SHP77 (cell line): ENCODE data around the gene BANK1.

Source experiments
- DNase-seq, 2 experiments: peaks; one replicate each; lab custom pipeline; 2025; lab: John Stamatoyannopoulos, UW

Gene BANK1

GRCh38 chr4:101958547-101958946 lies 168.0 kb downstream of the BANK1 start:
- DNase-seq: no peak

DNA sequence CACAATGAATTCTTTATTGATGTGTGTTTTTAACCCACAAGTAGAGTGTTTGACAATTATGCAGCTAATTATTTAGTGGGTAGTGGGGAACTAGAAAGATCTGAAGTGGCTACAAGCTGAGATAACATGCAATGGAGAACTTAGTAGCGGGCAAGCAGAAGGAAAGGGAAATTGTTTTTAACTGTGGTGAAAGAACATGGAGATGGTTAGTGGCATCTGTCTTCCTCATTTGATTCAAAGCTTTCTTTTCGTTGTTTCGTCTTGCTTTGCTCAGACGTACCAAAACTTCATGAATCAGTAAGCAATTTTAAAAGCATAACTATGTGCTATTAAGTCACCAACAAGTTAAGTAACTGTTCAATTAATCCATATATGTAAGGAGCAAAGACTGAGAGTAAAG lies 169.9 kb downstream of the BANK1 start:
- no peak for DNase-seq

DNA sequence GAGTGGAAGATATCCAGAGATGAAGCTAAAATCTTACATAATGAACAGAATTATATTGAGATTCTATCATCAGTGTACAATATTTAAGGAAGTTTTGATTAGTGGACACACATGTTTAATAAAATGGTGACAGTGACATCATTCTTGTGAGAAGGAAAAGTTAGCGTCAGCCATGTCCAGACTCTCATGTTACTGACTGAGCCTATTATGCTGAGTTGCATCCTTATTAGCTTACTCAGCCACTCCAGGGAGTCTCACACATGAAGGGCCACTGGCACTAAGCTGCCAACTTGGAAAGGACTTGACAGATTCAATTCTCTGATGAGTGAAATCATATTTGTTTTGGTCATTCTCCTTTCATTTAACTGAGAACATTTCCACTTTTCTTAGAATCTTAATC lies 170.6 kb downstream of the BANK1 start:
- no peak for DNase-seq

DNA sequence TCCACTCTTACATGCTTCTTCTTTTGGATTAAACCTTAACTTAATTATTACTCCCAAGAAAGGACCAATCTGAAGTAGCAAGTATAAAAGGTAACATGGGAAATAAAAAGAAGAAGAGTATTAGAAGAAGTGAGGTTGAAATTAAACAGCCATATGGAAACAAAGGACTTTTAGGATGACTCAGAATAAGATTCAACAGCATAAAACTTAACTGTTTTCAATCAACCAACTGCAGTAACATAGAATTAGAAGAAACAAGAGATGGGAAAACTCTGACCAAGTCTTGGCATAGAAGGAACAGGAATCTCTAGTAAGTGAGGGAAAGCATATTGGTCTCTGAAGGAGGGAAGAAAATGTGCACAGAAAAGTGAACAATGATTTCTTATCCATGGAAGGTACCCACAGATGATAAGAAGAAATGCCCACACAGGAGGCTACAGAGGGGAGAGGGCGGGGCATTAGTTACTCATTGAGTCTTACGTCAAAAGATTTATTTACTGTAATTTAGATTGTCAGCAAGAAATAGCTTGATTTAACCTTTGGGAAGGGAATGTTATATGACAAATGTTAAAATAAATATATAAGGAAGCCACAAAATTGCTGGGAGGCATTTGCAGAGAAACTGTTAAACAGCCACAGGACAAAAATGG lies 177.3 kb downstream of the BANK1 start:
- DNase-seq: no peak

DNA sequence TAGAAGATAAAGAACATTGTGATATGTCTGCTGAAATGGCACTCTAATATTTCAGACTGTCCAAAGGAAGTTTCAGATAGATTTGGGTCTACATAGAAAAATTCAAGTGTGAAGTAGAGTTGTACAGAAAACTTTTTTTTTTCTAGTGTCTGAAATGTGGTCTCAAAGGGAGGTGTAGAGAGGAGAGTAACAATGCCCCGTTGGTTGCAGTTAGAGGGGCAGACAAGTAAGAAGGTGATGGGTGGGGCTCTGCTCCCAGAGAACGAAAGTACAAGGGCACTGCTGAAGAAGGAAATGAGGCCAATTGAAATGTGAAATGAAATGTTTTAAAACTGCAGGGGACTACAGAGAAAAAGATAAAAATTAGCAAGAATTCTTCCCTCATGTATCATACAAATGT lies 177.8 kb downstream of the BANK1 start:
- DNase-seq: no peak

DNA sequence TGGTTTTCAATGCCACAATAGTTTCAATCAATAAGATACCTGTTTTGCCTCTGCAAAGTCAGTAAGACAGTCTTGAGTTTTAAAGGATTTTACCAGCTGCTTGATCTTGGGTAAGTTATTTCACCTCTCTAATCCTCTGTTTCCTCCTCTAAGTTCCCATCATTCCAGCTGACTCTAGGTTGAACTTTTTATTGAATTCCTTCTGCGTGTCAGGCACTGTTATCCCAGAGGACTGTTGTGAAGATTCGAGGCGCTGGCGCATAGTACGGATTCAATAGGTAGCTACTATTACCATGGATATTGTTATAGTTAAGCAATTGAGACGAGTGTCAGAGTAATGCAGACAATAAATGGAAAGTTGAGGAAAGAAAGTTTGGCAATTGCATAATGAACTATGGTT lies 179.4 kb downstream of the BANK1 start:
- DNase-seq: no peak

DNA sequence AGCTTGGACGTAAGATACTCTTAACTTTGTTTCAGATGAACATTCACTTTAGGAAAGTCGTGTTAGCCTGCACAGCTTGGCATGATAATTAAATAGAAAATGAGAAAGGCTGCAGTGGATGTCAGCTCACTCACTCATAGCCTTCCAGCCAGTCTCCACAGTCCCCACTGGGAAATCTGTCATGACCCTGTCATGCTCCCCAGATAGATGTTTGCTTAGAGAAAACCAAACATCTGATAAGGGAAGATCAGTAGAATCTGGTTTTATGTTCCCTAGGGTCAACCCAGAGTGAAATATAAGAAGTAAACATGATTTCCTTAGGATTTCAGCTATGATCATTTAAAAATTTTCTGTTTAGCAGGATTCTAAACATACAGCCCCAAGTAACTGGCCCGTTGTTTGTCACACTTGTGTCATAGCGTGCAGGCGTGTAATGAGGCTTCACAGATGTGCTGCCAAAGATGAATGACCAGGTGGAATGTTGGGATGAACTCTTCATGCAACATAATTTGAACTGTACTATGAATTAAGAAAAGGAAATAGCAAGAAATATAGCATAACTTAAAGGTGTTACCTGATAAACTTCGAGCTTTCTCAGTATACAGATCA lies 180.1 kb downstream of the BANK1 start:
- no peak for DNase-seq

DNA sequence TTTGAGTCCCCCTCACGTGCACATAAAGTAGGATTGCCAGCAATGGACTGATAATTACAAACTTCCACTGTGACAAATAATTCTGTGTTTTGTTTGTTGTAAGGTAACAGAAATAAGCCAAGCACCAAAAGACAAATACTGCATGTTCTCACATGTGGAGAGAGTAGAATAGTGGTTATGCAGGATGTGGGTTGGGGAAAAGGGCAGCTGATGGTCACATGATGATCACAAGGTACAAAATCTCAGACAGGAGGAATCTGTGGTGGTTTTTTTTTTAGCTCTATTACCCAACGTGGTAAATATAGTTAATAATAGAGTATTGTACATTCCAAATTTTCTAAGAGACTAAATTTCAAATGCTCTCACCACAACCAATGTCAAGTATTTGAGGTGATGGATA lies 182.3 kb downstream of the BANK1 start:
- DNase-seq: no peak

DNA sequence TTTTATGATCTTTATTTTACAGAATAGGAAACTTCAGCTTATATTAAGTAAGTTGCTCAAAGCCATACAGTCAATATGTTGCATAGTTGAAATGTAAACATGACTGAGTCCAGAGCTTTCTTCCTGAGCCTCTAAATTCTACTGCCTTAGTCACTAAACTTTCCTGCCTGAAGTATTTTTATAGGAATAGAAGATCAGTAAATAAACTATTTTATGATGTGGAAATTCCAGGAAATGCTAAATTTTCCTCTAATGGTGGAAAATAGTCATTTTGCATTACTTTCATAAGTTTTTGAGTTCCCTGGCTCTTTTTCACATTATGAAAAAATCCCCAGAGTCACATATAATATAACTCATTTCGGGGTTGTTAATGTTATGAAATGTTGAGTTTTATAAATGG lies 182.8 kb downstream of the BANK1 start:
- DNase-seq: no peak

- no peak for DNase-seq
These were observed 186.5 kb downstream of the BANK1 start for GRCh38 chr4:101977076-101977475.

DNA sequence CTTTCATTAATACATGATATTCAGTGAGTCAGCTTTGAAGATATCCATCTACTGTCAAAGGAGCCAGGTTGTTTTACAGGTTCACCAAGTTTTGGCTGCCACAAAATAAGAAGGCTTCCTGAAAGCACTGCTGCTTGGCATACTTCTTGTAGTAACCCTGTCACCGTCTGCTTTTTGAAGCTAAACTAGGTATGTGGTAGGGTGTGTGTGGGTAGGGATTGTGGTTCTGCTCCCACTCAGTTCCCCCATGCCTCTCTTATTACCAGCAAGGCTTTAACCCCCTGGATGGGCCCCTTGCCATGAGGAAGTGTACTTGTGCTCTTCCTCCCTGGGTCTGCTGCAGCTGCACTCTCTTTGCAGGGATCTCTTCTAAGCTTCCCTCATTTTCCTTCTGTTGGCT lies 191.2 kb downstream of the BANK1 start:
- no peak for DNase-seq

DNA sequence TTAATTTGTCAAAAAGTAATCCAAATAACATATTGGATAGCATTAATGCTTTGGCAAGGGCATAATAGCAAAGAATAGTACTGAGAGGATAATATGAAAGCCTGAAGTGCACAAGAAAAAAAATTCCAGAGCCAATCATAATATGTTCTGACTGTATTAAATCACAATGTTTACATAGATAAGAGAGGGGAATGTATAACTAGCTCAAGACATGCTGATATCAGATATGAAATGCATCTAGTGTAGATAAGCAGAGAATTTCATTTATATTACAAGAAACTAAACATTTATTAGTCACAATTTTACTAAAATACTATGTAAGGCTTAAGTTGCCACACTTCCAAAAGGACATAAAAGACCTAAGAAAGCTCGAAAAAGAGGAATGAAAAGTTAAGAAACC lies 193.3 kb downstream of the BANK1 start:
- no peak for DNase-seq

GRCh38 chr4:101987623-101988243 lies 197.2 kb downstream of the BANK1 start:
- DNase-seq: no peak

GRCh38 chr4:101989551-101989950 lies 199.0 kb downstream of the BANK1 start:
- no peak for DNase-seq

- DNase-seq: no peak
These were observed 201.9 kb downstream of the BANK1 start for GRCh38 chr4:101992446-101992845.

DNA sequence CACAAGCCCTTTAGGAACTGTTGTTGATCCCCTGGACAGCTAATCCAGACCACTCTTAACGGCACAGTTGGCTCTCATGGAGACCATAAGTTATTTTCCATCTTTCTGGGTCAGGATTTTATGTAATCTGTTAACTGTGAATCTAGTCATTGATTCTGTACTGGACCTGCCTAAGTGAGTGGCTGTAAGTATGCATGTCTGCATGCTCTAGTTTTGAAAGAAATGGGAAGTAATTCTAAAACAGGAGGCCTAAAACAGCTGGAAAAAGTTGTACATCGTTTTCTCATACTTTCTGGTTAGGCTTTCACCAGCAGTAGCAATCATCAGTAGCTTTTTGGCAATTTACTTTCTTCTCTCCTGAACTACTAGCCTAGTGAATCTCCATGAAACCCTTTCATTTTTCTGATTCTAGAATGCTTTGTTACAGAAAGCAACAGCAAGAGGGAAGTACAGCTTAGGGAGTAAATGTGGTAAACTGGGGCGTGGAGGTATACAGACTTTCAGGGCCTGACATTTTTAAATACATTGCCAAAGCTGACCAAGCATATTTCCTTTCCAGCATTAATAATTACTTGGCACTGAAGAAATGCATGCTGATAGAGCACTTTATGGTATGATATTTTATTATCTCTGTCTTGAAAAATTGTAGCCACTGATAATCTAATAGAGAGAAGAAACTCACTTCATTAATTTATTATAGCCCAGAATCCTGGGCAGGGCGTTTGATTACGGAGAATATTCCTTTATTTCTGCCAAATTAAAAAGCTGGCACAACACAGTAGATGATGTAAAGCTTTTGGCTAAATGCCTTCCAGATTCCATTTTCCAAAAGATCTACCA lies 202.7 kb downstream of the BANK1 start:
- DNase-seq: no peak

- DNase-seq: no peak
These were observed 203.6 kb downstream of the BANK1 start for GRCh38 chr4:101993842-101994775.

- DNase-seq: no peak
These were observed 217.5 kb downstream of the BANK1 start for GRCh38 chr4:102007959-102008425.

- DNase-seq: no peak
These were observed 218.2 kb downstream of the BANK1 start for GRCh38 chr4:102008711-102009110.

DNA sequence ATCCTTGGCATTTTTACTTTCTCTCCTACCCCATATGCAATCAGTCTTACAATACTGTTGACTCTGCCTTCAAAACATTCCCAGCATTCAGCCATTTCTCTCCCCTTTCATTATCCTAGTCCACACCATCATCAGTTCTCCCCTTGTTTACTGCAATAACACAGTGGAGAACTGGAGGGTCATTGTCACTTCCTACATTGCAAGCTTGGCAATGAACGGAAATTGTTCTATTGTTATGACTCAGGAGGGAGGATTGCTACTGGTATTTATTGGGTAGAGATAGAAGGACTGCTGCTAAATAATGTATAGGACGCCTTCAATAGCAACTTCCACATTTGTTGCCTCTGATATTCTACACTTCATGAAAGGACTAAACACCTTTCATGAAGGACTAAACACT lies 231.8 kb downstream of the BANK1 start:
- DNase-seq: no peak

DNA sequence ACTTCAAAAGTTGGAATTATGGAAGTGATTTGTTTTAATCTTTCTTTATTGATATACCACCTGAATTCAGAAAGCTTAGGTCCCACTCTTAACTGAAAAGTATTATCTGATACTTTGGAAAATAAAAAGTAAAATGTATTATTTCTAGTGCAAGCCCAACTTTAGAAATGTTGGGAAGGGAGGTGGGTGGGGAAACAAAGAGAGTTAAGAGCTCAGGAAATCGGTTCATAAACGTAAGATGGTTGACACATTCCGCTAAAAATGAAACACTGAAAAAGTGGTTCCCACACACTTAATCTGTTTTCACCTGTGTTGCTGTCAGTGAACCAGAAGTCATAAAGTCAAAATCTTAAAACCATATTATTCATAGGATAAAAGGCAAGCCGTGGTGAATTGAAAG lies 237.4 kb downstream of the BANK1 start:
- DNase-seq: no peak

- DNase-seq: no peak
These were observed 240.9 kb downstream of the BANK1 start for GRCh38 chr4:102031406-102031805.
